ENCODE measurements around the gene EHMT2. TPM values are rescaled to one million over a fixed set of nuclear protein-coding genes. Genes with fewer than 3 reads are reported as not detected.

The EHMT2 gene
- total RNA-seq, 1 donor from 2014 or later: 76.3 TPM

DNA sequence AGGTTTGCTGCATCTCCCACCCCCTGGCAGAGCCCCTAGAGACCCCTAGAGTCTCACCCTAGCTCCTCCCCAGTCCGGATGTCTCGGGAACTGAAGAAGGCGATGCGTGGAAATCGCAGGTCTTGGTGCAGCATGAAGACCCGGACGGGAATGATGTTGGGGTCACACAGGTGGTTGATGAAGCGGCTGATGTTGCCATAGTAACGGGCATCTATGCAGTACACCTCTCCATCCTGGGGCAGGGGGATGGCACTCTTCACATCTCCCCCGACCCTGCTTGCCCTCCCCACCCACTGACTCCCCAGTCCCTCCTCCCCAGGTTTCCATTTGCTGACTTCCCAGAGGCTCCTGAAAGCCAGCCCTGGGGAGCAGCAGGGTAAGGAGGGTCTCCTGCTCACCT, 16.9 kb downstream of the EHMT2 start:
- no peak overlapping the region for H3K4me3 Mint-ChIP-seq (ENCODE audit: low read depth)
- no peak for DNase-seq (ENCODE audit: low spot score)
- intact Hi-C loops (cut with micrococcal nuclease): no loop called here
- no peak overlapping the region for H3K27ac Mint-ChIP-seq
- no peaks in the 10 kb centered on the region for H3K9me3 Mint-ChIP-seq
- H3K36me3 Mint-ChIP-seq (ENCODE audit: low read depth): peaks cover 43% of the 10 kb centered on the region
- H3K4me1 Mint-ChIP-seq (ENCODE audit: low read depth): peaks cover 2% of the 10 kb centered on the region
- no peaks in the 10 kb centered on the region for H3K27me3 Mint-ChIP-seq (ENCODE audit: low read depth)

DNA sequence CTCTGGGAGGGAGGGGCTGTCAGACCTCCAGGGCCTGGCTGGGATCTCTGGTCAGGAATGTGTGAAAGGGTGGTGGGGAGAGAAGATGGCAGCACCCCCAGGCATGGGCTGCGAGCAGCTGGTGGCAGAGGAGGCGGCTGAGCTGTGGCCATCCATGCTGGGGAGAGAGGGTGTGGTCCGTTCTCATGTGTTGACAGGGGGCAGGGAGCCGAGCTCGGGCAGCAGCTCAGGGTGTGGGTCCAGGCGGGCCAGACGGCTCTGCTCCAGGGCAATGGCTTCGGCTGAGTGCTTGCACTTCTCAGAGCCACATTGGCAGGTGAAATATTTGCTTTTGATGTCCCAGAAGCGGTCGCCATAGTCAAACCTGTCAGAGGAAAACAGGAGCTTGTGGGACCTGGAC, 17.6 kb downstream of the EHMT2 start:
- no peak for DNase-seq (ENCODE audit: low spot score)
- Mint-ChIP-seq H3K4me3 (ENCODE audit: low read depth) (no peak overlapping the region), H3K4me1 (ENCODE audit: low read depth) (peaks cover 4% of the 10 kb centered on the region), H3K27ac (no peak overlapping the region), H3K27me3 (ENCODE audit: low read depth) (no peaks in the 10 kb centered on the region), H3K9me3 (no peaks in the 10 kb centered on the region), H3K36me3 (ENCODE audit: low read depth) (peaks cover 36% of the 10 kb centered on the region)
- intact Hi-C loops (cut with micrococcal nuclease): no loop called here

DNA sequence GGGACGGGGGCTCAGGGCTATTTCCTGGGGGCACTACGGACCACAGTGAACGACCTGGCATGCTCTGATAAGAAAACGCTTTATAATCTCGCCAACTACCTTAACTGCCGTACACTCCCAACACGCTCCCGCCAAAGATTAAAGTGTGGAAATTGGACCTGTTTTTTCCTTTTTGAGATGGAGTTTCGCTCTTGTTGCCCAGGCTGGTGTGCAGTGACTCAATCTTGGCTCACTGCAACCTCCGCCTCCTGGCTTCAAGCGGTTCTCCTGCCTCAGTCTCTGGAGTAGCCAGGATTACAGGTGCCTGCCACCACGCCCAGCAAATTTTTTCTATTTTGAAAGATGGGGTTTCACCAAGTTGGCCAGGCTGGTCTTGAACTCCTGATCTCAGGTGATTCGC, 18.4 kb downstream of the EHMT2 start:
- H3K4me3 Mint-ChIP-seq (ENCODE audit: low read depth): no peak overlapping the region
- peaks cover 4% of the 10 kb centered on the region for H3K4me1 Mint-ChIP-seq (ENCODE audit: low read depth)
- peaks cover 35% of the 10 kb centered on the region for H3K36me3 Mint-ChIP-seq (ENCODE audit: low read depth)
- DNase-seq (ENCODE audit: low spot score): no peak
- no peaks in the 10 kb centered on the region for H3K9me3 Mint-ChIP-seq
- intact Hi-C loops (cut with micrococcal nuclease): no loop called here
- H3K27me3 Mint-ChIP-seq (ENCODE audit: low read depth): no peaks in the 10 kb centered on the region
- H3K27ac Mint-ChIP-seq: no peak overlapping the region

DNA sequence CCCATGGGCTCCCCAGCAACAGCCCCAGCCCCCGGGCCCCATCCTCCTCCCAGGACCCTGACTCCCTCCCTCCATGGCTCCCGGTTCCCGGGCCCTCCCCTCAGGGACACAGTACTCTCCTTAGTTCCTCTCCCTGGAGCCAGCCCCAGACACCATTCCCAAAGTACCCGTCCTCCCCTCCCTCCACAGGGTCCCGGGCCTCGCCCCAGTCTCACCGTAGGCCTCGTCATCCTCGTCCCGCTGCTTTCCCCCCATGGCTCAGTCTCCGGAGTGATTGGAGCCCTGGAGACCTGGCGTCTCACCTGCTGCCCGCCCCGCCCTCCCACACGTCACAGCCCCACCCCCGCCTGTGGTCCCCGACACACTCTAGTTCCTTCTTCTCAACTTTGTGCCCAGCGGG, 18.8 kb downstream of the EHMT2 start, which contains the start of gene SLC44A4:
Gene SLC44A4 (minus strand): TSS at position 272 of the 400 bp plus-strand sequence. CDS start 17 bp downstream, at position 255.
- H3K27ac Mint-ChIP-seq: no peak within 1 kb of the TSS
- peaks cover 4% of the 10 kb centered on the region for H3K4me1 Mint-ChIP-seq (ENCODE audit: low read depth)
- H3K36me3 Mint-ChIP-seq (ENCODE audit: low read depth): peaks cover 35% of the 10 kb centered on the region
- no peak for DNase-seq (ENCODE audit: low spot score)
- no peak within 1 kb of the TSS for H3K4me3 Mint-ChIP-seq (ENCODE audit: low read depth)
- H3K9me3 Mint-ChIP-seq: no peaks in the 10 kb centered on the region
- intact Hi-C loops (cut with micrococcal nuclease): no loop called here
- no peaks in the 10 kb centered on the region for H3K27me3 Mint-ChIP-seq (ENCODE audit: low read depth)

DNA sequence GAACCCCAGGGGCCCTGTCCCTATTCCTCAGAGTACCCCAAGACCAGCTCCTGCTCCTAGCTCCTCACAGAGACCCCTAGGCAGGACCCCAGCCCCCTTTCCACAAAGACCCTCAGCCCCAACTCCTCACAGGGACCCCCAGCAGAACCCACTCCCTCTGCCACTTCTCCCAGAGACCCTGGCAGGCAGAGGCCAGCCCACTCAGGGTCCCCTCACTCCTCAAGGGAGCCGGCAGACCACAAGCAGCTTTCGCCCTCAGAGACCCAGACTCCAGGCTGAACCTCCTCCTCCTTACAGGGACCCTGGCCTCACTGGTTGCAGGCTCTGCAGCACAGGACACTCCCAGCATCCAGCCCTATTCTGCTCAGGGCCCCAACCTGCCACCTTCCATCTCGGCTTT, 19.3 kb downstream of the EHMT2 start:
- Mint-ChIP-seq H3K36me3 (ENCODE audit: low read depth) (peaks cover 33% of the 10 kb centered on the region), H3K4me1 (ENCODE audit: low read depth) (peaks cover 4% of the 10 kb centered on the region), H3K4me3 (ENCODE audit: low read depth) (no peak overlapping the region), H3K27me3 (ENCODE audit: low read depth) (no peaks in the 10 kb centered on the region), H3K27ac (no peak overlapping the region), H3K9me3 (no peaks in the 10 kb centered on the region)
- intact Hi-C loops (cut with micrococcal nuclease): no loop called here
- no peak for DNase-seq (ENCODE audit: low spot score)

DNA sequence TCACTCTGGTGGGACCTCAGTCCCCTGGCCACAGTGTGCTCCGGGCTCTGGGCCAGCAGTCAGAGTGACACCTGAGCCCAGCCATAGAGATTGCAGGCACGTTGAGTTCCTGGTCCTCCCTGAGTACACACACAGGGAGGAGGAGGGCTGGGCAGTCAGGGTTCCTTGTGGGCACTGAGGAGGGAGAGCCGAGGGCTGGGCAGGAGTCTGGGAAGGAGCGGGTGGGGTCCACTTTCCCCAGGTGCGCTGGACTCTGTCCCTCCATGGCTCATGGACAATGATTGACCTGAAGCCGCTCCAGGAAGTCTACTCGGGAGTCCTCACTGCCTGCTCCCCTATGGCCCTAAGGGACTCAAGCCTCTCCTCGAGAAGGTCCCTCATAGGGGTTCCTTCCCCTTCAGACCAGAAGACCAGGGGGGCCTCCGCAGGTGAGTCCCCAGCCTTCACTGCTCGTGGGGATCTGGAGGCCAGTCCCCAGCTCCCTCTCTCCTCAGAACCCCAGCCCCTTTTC, 19.8 kb downstream of the EHMT2 start:
- DNase-seq (ENCODE audit: low spot score): no peak
- intact Hi-C loops (cut with micrococcal nuclease): no loop called here

DNA sequence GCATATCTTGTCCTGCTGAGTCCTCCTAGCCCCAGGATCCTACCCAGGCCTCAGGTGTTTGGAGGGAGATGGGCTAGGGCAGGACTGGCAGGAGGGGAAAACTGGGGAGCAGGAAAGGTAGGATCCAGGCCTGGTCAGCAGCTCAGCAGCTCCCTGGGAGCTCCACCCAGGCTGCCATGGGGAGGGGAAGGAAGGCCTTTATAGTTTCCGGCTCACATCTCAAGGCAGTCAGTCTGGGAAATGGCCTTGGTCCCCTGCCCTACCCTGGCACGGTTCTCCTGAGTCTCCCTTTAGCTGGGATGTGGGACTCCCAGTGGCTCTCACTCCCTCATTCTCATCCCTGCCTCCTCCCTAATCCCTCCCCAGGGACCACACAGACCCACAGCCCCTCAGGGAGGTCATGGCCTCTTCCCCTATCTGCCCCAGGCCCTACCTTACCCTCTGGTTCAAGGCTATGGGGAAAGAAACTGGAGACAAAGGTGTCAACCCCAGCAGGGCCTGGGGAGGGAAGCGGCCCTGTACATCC, 20.3 kb downstream of the EHMT2 start:
- Mint-ChIP-seq H3K9me3 (no peaks in the 10 kb centered on the region), H3K27me3 (ENCODE audit: low read depth) (no peaks in the 10 kb centered on the region), H3K36me3 (ENCODE audit: low read depth) (peaks cover 24% of the 10 kb centered on the region), H3K4me3 (ENCODE audit: low read depth) (no peak overlapping the region), H3K27ac (no peak overlapping the region), H3K4me1 (ENCODE audit: low read depth) (peaks cover 4% of the 10 kb centered on the region)
- no peak for DNase-seq (ENCODE audit: low spot score)
- intact Hi-C loops (cut with micrococcal nuclease): no loop called here

More for the DNA sequence above, 19.8 kb downstream of the EHMT2 start:
- Mint-ChIP-seq H3K4me3 (ENCODE audit: low read depth) (no peak overlapping the region), H3K9me3 (no peaks in the 10 kb centered on the region), H3K27ac (no peak overlapping the region), H3K36me3 (ENCODE audit: low read depth) (peaks cover 28% of the 10 kb centered on the region), H3K4me1 (ENCODE audit: low read depth) (peaks cover 4% of the 10 kb centered on the region), H3K27me3 (ENCODE audit: low read depth) (no peaks in the 10 kb centered on the region)

DNA sequence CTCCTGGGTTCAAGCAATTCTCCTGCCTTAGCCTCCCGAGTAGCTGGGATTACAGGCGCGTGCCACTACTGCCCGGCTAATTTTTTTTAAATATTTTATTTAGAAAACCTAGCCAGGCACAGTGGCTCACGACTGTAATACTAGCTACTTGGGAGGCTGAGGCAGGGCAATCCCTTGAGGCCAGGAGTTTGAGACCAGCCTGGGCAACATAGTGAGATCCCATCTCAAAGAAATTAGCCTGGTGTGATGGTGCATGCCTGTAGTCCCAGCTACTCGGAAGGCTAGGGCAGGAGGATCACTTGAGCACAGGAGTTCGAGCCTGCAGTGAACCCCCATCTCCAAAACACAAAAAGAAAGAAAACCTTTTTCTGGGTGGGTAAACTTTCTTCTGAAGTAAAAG, 21.1 kb downstream of the EHMT2 start:
- H3K4me3 Mint-ChIP-seq (ENCODE audit: low read depth): no peak overlapping the region
- H3K27me3 Mint-ChIP-seq (ENCODE audit: low read depth): peaks cover 2% of the 10 kb centered on the region
- H3K9me3 Mint-ChIP-seq: no peaks in the 10 kb centered on the region
- H3K4me1 Mint-ChIP-seq (ENCODE audit: low read depth): peaks cover 4% of the 10 kb centered on the region
- H3K27ac Mint-ChIP-seq: no peak overlapping the region
- peaks cover 18% of the 10 kb centered on the region for H3K36me3 Mint-ChIP-seq (ENCODE audit: low read depth)
- DNase-seq (ENCODE audit: low spot score): no peak
- intact Hi-C loops (cut with micrococcal nuclease): no loop called here

DNA sequence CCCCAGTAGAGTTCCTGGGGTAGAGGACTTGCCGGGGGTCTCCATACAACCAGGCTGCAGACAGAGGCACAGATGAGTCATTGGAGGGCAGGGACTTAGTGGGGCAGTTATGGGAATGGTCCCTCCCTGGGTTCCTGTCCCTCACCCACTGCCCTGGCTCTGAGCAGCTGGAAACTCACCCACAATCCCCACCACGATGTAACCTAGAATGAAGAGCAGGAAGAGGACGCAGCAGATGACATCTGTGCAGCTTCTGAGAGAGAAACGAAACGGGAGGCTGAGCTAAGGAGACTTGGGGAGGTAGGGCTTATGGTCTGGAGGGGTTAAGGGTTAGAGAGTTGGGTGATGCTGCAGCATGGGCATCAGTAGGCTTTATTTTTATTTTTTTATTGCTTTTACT, 21.6 kb downstream of the EHMT2 start:
- Mint-ChIP-seq H3K9me3 (no peaks in the 10 kb centered on the region), H3K4me1 (ENCODE audit: low read depth) (peaks cover 6% of the 10 kb centered on the region), H3K27ac (no peak overlapping the region), H3K27me3 (ENCODE audit: low read depth) (peaks cover 2% of the 10 kb centered on the region), H3K4me3 (ENCODE audit: low read depth) (no peak overlapping the region), H3K36me3 (ENCODE audit: low read depth) (peaks cover 13% of the 10 kb centered on the region)
- intact Hi-C loops (cut with micrococcal nuclease): no loop called here
- DNase-seq (ENCODE audit: low spot score): no peak

DNA sequence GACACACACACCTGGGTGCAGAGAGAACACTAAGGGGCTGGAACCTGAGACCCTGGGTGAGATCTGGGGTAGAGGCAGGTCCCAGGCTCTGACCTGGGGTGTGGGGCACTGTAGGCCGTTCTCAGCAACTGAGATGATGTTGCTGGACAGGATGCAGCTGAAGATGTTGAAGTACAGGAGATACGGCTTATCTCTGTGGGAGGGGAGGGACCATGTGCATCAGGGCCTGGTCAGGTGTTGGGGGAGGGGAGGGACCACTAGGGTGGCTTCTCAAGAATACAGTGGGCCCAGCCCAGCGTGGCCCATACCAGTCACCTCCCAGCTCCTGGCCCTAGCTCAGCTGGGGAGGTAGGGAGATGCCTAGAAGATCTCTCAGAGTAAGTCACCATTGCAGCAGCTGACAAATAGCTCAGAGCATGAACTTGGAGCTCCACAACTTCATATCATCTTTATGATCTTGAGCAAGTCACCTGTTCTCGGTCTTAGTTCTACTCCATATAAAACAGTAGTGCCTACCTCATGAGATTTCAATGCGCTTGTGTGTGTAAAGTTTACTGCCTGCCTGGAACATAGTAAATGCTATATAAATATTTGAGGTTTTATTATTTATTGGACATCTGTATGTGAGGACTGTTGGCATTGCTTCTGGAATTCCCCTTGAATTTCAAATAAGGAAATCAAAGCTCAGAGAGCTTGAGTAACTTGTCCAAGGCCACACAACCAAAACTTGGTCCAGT, 22.5 kb downstream of the EHMT2 start:
- DNase-seq (ENCODE audit: low spot score): no peak
- H3K27ac Mint-ChIP-seq: no peak overlapping the region
- intact Hi-C loops (cut with micrococcal nuclease): no loop called here

DNA sequence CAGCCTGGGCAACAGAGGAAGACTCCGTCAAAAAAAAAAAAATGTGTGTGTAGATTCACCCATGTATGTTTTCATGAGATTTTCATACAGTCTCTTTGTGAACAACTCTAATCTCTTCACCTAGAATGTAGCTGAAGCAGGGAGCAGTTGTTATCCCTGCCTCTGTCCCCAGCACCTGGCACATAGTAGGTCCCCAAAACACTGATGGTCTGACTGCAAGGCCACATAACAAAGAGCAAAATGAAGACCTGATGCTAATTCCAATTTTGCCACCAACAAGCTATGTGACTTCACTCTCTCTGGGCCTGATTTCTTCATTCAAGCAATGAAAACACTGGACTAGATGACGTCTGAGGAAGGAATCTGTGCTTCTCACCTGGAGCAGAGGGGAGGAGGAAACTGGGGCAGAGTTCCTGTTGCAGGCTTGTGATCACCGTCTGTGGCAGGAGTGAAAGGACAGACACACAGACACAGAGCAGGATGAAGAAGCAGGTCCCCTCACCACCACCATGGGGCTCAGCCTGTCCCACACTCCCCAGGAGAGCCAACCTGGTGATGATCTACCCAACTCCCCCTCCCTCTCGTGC, 23.3 kb downstream of the EHMT2 start:
- H3K4me3 Mint-ChIP-seq (ENCODE audit: low read depth): no peak overlapping the region
- H3K27me3 Mint-ChIP-seq (ENCODE audit: low read depth): peaks cover 2% of the 10 kb centered on the region
- no peak overlapping the region for H3K27ac Mint-ChIP-seq
- no peaks in the 10 kb centered on the region for H3K9me3 Mint-ChIP-seq
- DNase-seq (ENCODE audit: low spot score): no peak
- intact Hi-C loops (cut with micrococcal nuclease): no loop called here
- H3K36me3 Mint-ChIP-seq (ENCODE audit: low read depth): no peaks in the 10 kb centered on the region
- H3K4me1 Mint-ChIP-seq (ENCODE audit: low read depth): peaks cover 6% of the 10 kb centered on the region

More for the DNA sequence above, 22.5 kb downstream of the EHMT2 start:
- Mint-ChIP-seq H3K4me3 (ENCODE audit: low read depth) (no peak overlapping the region), H3K27me3 (ENCODE audit: low read depth) (peaks cover 2% of the 10 kb centered on the region), H3K9me3 (no peaks in the 10 kb centered on the region), H3K4me1 (ENCODE audit: low read depth) (peaks cover 6% of the 10 kb centered on the region), H3K36me3 (ENCODE audit: low read depth) (peaks cover 6% of the 10 kb centered on the region)

DNA sequence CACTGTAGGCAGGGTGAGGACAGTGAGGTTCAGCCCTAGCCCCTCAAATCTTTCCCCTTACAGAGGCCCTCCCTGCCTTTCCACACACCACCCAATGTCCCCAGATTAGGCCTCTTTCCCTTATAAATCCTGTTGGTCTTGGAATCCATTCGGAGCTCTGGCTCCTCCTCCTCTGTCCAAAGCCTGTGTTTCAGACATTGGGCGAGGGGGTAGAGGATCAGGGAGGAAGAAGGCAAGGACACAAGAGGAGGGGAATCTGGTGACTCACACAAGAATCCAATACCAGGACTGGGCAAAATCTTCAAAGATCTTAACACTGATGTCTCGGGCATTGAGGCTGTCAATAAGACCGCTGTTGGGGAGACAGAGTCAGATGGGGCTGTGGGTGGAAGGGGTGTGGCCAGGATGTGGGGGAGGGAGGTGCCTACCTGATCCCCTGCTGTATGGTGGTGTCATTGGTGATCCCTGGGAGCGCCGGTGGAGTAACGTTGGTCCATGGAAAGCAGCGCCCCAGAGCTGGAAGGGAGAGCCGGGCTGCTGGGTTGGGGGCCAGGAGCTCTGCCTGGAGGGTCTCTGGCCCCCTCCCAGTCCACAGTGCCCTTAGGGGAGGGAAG, 26.3 kb downstream of the EHMT2 start:
- no peak for DNase-seq (ENCODE audit: low spot score)
- Mint-ChIP-seq H3K36me3 (ENCODE audit: low read depth) (no peaks in the 10 kb centered on the region), H3K4me3 (ENCODE audit: low read depth) (no peak overlapping the region), H3K27me3 (ENCODE audit: low read depth) (peaks cover 2% of the 10 kb centered on the region), H3K27ac (no peak overlapping the region), H3K9me3 (no peaks in the 10 kb centered on the region), H3K4me1 (ENCODE audit: low read depth) (peaks cover 6% of the 10 kb centered on the region)
- intact Hi-C loops (cut with micrococcal nuclease): no loop called here
